Measurements from ENCODE around the gene MPHOSPH6.

DNA sequence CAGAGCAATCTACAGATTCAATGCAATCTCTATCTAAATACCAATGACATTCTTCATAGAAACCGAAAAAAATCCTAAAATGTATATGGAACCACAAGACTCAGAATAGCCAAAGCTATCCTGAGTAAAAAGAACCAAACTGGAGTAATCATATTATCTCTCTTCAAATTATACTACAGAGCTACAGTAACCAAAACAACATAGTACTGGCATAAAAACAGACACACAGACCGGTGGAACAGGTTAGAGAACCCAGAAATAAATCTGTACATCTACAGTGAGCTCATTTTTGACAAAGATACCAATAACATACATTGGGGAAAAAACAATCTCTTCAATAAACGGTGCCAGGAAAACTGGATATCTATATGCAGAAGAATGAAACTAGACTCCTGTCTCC, 45.4 kb downstream of the MPHOSPH6 start:
- TF ChIP-seq, protein P1, sequence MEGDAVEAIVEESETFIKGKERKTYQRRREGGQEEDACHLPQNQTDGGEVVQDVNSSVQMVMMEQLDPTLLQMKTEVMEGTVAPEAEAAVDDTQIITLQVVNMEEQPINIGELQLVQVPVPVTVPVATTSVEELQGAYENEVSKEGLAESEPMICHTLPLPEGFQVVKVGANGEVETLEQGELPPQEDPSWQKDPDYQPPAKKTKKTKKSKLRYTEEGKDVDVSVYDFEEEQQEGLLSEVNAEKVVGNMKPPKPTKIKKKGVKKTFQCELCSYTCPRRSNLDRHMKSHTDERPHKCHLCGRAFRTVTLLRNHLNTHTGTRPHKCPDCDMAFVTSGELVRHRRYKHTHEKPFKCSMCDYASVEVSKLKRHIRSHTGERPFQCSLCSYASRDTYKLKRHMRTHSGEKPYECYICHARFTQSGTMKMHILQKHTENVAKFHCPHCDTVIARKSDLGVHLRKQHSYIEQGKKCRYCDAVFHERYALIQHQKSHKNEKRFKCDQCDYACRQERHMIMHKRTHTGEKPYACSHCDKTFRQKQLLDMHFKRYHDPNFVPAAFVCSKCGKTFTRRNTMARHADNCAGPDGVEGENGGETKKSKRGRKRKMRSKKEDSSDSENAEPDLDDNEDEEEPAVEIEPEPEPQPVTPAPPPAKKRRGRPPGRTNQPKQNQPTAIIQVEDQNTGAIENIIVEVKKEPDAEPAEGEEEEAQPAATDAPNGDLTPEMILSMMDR (IDR thresholded peaks at IDR 0.05; ENCODE audit: borderline replicate concordance, extremely low read depth, low read length, poor library complexity, severe bottlenecking): no peak
- no peak for TF ChIP-seq EZH2 (IDR thresholded peaks at IDR 0.05; ENCODE audit: borderline replicate concordance, low read depth, low read length, severe bottlenecking)
